ENCODE results near the gene HRH1. TPM values are rescaled to one million over a fixed set of nuclear protein-coding genes. Genes with fewer than 3 reads are reported as not detected.

HRH1 gene
- total and polyA plus RNA-seq, 2 donors (not counting 1 experiment from before 2014, with no cell fraction given), result not detected

GRCh38 chr3:11199902-11200845, 45.9 kb downstream of the HRH1 start:
- no peak overlapping the region for H3K4me3 ChIP-seq (ENCODE audit: control extremely low read depth in 1 of 5, extremely low read depth in 1 of 5, insufficient read depth in 1 of 5, low read depth in 2 of 5, low read length in 4 of 5)
- no peaks in the 10 kb centered on the region for H3K79me2 ChIP-seq (ENCODE audit: control insufficient read depth, insufficient read depth, low read length)
- H3K4me1 Mint-ChIP-seq, result no peaks in the 10 kb centered on the region
- intact Hi-C loops (cut with micrococcal nuclease), result no loop called here
- ChIA-PET CTCF (interaction anchor here (0.5 to 1.3 kb wide), 2 partner anchors 140 to 845 kb away, joined by 3 read pairs; no protein-coding TSS in a partner anchor), POLR2A (no interaction called here)
- H3K4me1 ChIP-seq (ENCODE audit: control insufficient read depth in 2 of 2, insufficient read depth in 2 of 2, low read length in 2 of 2), result no peaks in the 10 kb centered on the region
- no peak overlapping the region for H3K27ac Mint-ChIP-seq
- no peak for ATAC-seq (ENCODE audit: low read depth)
- H3K27me3 ChIP-seq (replicated peaks in 1 of 4; ENCODE audit: control extremely low read depth in 1 of 4, control insufficient read depth in 3 of 4, insufficient read depth in 4 of 4, low read length in 3 of 4), result peaks cover 0 to 13% (median under 1%) of the 10 kb centered on the region in 4 experiments
- no peak overlapping the region for H3K4me2 ChIP-seq (replicated peaks; ENCODE audit: low read depth, low read length, poor library complexity, severe bottlenecking)
- no peak overlapping the region for H3K27ac ChIP-seq (ENCODE audit: low read length in 2 of 2)
- no peaks in the 10 kb centered on the region for H3K36me3 ChIP-seq (replicated peaks in 1 of 2; ENCODE audit: control extremely low read depth in 1 of 2, control insufficient read depth in 1 of 2, extremely low read depth in 1 of 2, insufficient read depth in 2 of 2, low read length in 1 of 2)
- no peaks in the 10 kb centered on the region for H3K9me3 Mint-ChIP-seq (ENCODE audit: insufficient read depth)
- H3K27me3 Mint-ChIP-seq, result peaks cover 21% of the 10 kb centered on the region
- H3K9me3 ChIP-seq (ENCODE audit: control extremely low read depth in 1 of 3, control insufficient read depth in 2 of 3, insufficient read depth in 1 of 3, low read length in 2 of 3), result peaks cover 0 to 6% (median 0%) of the 10 kb centered on the region in 3 donors
- 84% methylated on average over 2 of the region's 5 CpGs for WGBS (ENCODE audit: insufficient coverage)
- DNase-seq, result no peak
- no peak overlapping the region for H3K4me3 Mint-ChIP-seq
- no peak overlapping the region for H3K9ac ChIP-seq (ENCODE audit: low read length)
- no peak for TF ChIP-seq CTCF (IDR thresholded peaks at IDR 0.05)
- no peak for TF ChIP-seq EZH2 (IDR thresholded peaks at IDR 0.05; ENCODE audit: borderline replicate concordance, insufficient read depth, low read depth, low read length, poor library complexity, severe bottlenecking)
- H4K20me1 ChIP-seq (ENCODE audit: control insufficient read depth, insufficient read depth, low read length, poor library complexity, severe bottlenecking), result no peaks in the 10 kb centered on the region
- H2AFZ ChIP-seq (ENCODE audit: insufficient read depth, low read depth, low read length, poor library complexity, severe bottlenecking), result no peak overlapping the region
